Transverse colon (tissue), 4 donors: ENCODE results near the gene PDK2.

Source experiments
- CTCF ChIP-seq, 5 experiments: fragments of 200-600 bp in 3 of 5; fragments of 450-650 bp in 2 of 5; sonication (generic) in 3 of 5; IDR thresholded peaks; 1 replicate in 2 of 5; 2 replicates in 3 of 5; pipeline ENCODE4 v1.5.1; 2016 to 2017; ENCODE audit warnings: antibody characterized with exemption in 5 of 5, inconsistent platforms in 3 of 5, mild to moderate bottlenecking in 2 of 5, moderate library complexity in 1 of 5
- POLR2A ChIP-seq: fragments of 450-650 bp; IDR thresholded peaks from one replicate; pipeline ENCODE4 v1.6.1; 2016; ENCODE audit warnings: antibody characterized with exemption, mild to moderate bottlenecking, moderate library complexity
- POLR2AphosphoS5 ChIP-seq, 3 donors: sonication (generic); formaldehyde crosslinking; IDR thresholded peaks; one replicate each; pipeline ENCODE4 v1.6.1; 2016; ENCODE audit warnings: antibody characterized with exemption in 3 of 3

- no peak for TF ChIP-seq CTCF (IDR thresholded peaks at IDR 0.05)
- TF ChIP-seq POLR2AphosphoS5 (IDR thresholded peaks at IDR 0.05) = no peak
- TF ChIP-seq POLR2A = no peak
Measured at GRCh38 chr17:50096758-50097157, 1.6 kb downstream of the PDK2 start.
